BE2C (cell line): ENCODE measurements around the gene NCAM2.

Experiments
- DNase-seq: peaks from one replicate; pipeline ENCODE4 v3.0.0-alpha.2; 2020
- H3K27me3 ChIP-seq: fragments of 250-450 bp; sonication (Bioruptor Pico); 2 replicates; pipeline ENCODE4 v1.5.1; 2020; ENCODE audit warnings: mild to moderate bottlenecking
- H3K36me3 ChIP-seq: fragments of 250-450 bp; sonication (Bioruptor Pico); 2 replicates; pipeline ENCODE4 v1.5.1; 2020; ENCODE audit warnings: mild to moderate bottlenecking
- H3K4me1 ChIP-seq: fragments of 250-450 bp; sonication (Bioruptor Pico); 2 replicates; pipeline ENCODE4 v1.5.1; 2020
- H3K4me3 ChIP-seq: 2 replicates; pipeline ENCODE4 v1.5.1; 2011; ENCODE audit warnings: low read depth, low read length
- H3K9me3 ChIP-seq: fragments of 250-450 bp; sonication (Bioruptor Pico); 2 replicates; pipeline ENCODE4 v1.5.1; 2020
- CTCF ChIP-seq: IDR thresholded peaks from 2 replicates; pipeline ENCODE4 v1.5.1; 2012; ENCODE audit warnings: mild to moderate bottlenecking, low read depth, low read length

The NCAM2 gene

GRCh38 chr21:21184771-21185528 lies 186.7 kb downstream of the NCAM2 start:
- H3K27me3 ChIP-seq, result no peaks in the 10 kb centered on the region
- H3K36me3 ChIP-seq, result no peaks in the 10 kb centered on the region
- peaks cover 13% of the 10 kb centered on the region for H3K4me1 ChIP-seq
- TF ChIP-seq CTCF, result no peak
- H3K9me3 ChIP-seq, result no peaks in the 10 kb centered on the region
- DNase-seq, result no peak
- H3K4me3 ChIP-seq, result no peak overlapping the region

- no peaks in the 10 kb centered on the region for H3K27me3 ChIP-seq
- no peak overlapping the region for H3K4me3 ChIP-seq
- no peak for DNase-seq
- no peak for TF ChIP-seq CTCF
- no peaks in the 10 kb centered on the region for H3K36me3 ChIP-seq
- peaks cover 8% of the 10 kb centered on the region for H3K4me1 ChIP-seq
- H3K9me3 ChIP-seq, result no peaks in the 10 kb centered on the region
Observed at GRCh38 chr21:21187579-21187978, 189.4 kb downstream of the NCAM2 start.

GRCh38 chr21:21188513-21189195 lies 190.4 kb downstream of the NCAM2 start:
- Histone ChIP-seq H3K36me3 (no peaks in the 10 kb centered on the region), H3K9me3 (no peaks in the 10 kb centered on the region), H3K4me1 (no peaks in the 10 kb centered on the region; the same call in 1 of the 2 replicates), H3K27me3 (no peaks in the 10 kb centered on the region), H3K4me3 (no peak overlapping the region)
- TF ChIP-seq CTCF, result no peak
- peak; percentile 35 for DNase-seq

DNA sequence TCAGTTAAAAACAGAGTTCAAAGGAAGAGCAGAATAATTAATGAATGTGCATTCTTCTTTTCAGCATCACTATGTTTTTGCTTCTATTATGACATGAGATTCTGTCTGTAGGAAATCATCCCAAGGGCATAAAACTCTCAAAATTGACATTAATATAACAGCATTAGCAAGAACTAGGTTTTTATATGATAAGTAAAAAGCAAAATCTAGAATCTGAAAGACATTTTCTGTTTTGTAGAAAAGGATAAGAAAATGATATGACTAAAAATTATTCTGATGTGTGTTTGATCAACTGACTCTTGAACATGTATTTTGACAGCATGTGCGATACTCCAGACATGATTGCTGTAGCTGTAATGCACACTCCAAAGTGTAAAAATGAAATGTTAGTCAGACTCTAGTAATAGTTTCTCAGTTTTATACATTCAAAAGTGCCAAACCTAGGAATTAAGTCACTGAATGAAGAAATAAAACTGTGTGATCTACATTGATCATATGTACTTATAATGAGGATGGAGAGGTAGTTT lies 197.3 kb downstream of the NCAM2 start:
- Histone ChIP-seq H3K36me3 (no peaks in the 10 kb centered on the region), H3K9me3 (no peaks in the 10 kb centered on the region), H3K27me3 (no peaks in the 10 kb centered on the region), H3K4me1 (no peaks in the 10 kb centered on the region; the same call in 1 of the 2 replicates), H3K4me3 (no peak overlapping the region)
- no peak for DNase-seq
- no peak for TF ChIP-seq CTCF

GRCh38 chr21:21196087-21196486 lies 197.9 kb downstream of the NCAM2 start:
- Histone ChIP-seq H3K4me1 (no peaks in the 10 kb centered on the region; the same call in 1 of the 2 replicates), H3K4me3 (no peak overlapping the region), H3K36me3 (no peaks in the 10 kb centered on the region), H3K27me3 (no peaks in the 10 kb centered on the region), H3K9me3 (no peaks in the 10 kb centered on the region)
- no peak for DNase-seq
- no peak for TF ChIP-seq CTCF

DNA sequence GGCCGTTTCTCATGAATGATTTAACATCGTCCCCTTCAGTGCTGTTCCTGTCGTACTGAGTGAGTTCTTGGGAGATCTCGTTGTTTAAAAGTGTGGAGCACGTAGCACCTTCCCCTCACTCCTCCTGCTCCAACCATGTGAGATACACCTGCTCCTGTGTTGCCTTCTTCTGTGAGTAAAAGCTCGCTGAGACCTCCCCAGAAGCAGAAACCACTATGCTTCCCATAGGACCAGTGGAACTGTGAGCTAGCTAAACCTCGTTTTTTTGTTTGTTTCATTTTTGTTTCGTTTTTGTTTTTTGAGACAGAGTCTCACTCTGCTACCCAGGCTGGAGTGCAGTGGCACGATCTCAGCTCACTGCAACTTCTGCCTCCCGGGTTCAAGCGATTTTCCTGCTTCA lies 198.6 kb downstream of the NCAM2 start:
- Histone ChIP-seq H3K36me3 (no peaks in the 10 kb centered on the region), H3K4me1 (no peaks in the 10 kb centered on the region; the same call in 1 of the 2 replicates), H3K27me3 (no peaks in the 10 kb centered on the region), H3K9me3 (no peaks in the 10 kb centered on the region), H3K4me3 (no peak overlapping the region)
- no peak for DNase-seq
- no peak for TF ChIP-seq CTCF
